GM06990 (cell line): ENCODE measurements around the gene ZNF407.
A peak's percentile ranks its signal among the peaks of the same experiment; 100 is the strongest.

Experiments
- DNase-seq: peaks from one replicate; pipeline ENCODE4 v3.0.0-alpha.2; 2011; ENCODE audit not compliant: insufficient read length; ENCODE audit errors: extremely low read depth
- H3K27me3 ChIP-seq: replicated peaks from 2 replicates; pipeline ENCODE4 v1.6.0; 2011; ENCODE audit warnings: low read length; ENCODE audit not compliant: control insufficient read depth, insufficient read depth
- H3K36me3 ChIP-seq: 2 replicates; pipeline ENCODE4 v1.5.1; 2011; ENCODE audit warnings: low read length; ENCODE audit not compliant: control insufficient read depth, insufficient read depth
- H3K4me3 ChIP-seq: replicated peaks from 2 replicates; pipeline ENCODE4 v1.5.1; 2011; ENCODE audit warnings: low read depth, mild to moderate bottlenecking, control low read depth, low read length
- CTCF ChIP-seq: IDR thresholded peaks from 2 replicates; pipeline ENCODE4 v1.5.1; 2011; ENCODE audit warnings: low read length, control low read depth, mild to moderate bottlenecking, inconsistent platforms; ENCODE audit not compliant: insufficient read depth, poor library complexity, severe bottlenecking

The ZNF407 gene

GRCh38 chr18:75016025-75016717 is 418.5 kb downstream of the ZNF407 start:
- Histone ChIP-seq H3K27me3 (no peaks in the 10 kb centered on the region), H3K4me3 (no peak overlapping the region), H3K36me3 (no peaks in the 10 kb centered on the region)
- no peak for TF ChIP-seq CTCF
- peak; percentile 39 for DNase-seq

- Histone ChIP-seq H3K4me3 (no peak overlapping the region), H3K36me3 (no peaks in the 10 kb centered on the region), H3K27me3 (no peaks in the 10 kb centered on the region)
- TF ChIP-seq CTCF, result no peak
- DNase-seq, result no peak
Measured at GRCh38 chr18:75023473-75023872, 425.8 kb downstream of the ZNF407 start.

GRCh38 chr18:75024871-75025270 is 427.2 kb downstream of the ZNF407 start:
- Histone ChIP-seq H3K36me3 (no peaks in the 10 kb centered on the region), H3K27me3 (no peaks in the 10 kb centered on the region), H3K4me3 (no peak overlapping the region)
- TF ChIP-seq CTCF, result no peak
- no peak for DNase-seq

GRCh38 chr18:75025573-75025972 is 427.9 kb downstream of the ZNF407 start:
- no peak overlapping the region for H3K4me3 ChIP-seq
- no peaks in the 10 kb centered on the region for H3K27me3 ChIP-seq
- no peak for TF ChIP-seq CTCF
- no peaks in the 10 kb centered on the region for H3K36me3 ChIP-seq
- no peak for DNase-seq

- no peak for TF ChIP-seq CTCF
- no peaks in the 10 kb centered on the region for H3K36me3 ChIP-seq
- peak; percentile 8 for DNase-seq
- no peak overlapping the region for H3K4me3 ChIP-seq
- no peaks in the 10 kb centered on the region for H3K27me3 ChIP-seq
Measured at GRCh38 chr18:75029481-75029880, 431.8 kb downstream of the ZNF407 start.
